Mesothelial cell of epicardium (in vitro differentiated cells): ENCODE data around the gene TVP23A. TPM values are rescaled to one million over a fixed set of nuclear protein-coding genes. Genes with fewer than 3 reads are reported as not detected.

ENCODE experiments used
- DNase-seq, 2 experiments: peaks; one replicate each; pipeline ENCODE4 v3.0.0; 2021; ENCODE audit warnings: low spot score in 2 of 2; ENCODE audit not compliant: unreplicated experiment in 2 of 2
- H3K27ac Mint-ChIP-seq: 2 replicates; pipeline ENCODE4 v1.8.0; 2021; ENCODE audit warnings: mixed read lengths
- H3K27me3 Mint-ChIP-seq: 2 replicates; pipeline ENCODE4 v1.8.0; 2021; ENCODE audit warnings: low read depth, mixed read lengths
- H3K36me3 Mint-ChIP-seq: 2 replicates; pipeline ENCODE4 v1.8.0; 2021; ENCODE audit warnings: mixed read lengths
- H3K4me1 Mint-ChIP-seq: 2 replicates; pipeline ENCODE4 v1.8.0; 2021; ENCODE audit warnings: mixed read lengths
- H3K4me3 Mint-ChIP-seq: 2 replicates; pipeline ENCODE4 v1.8.0; 2021; ENCODE audit warnings: mild to moderate bottlenecking, moderate library complexity, mixed read lengths
- H3K9me3 Mint-ChIP-seq: 2 replicates; pipeline ENCODE4 v1.8.0; 2021; ENCODE audit warnings: mixed read lengths
- total RNA-seq: library from RNA; stranded (reverse); gene quantifications from 3 replicates; pipeline ENCODE4 v1.2.1, GENCODE V29; 2021
- TF ChIP-seq, protein P1 (sequence below): fragments of 200-600 bp; sonication (generic); IDR thresholded peaks from one replicate; pipeline ENCODE4 v1.5.0; 2021; ENCODE audit warnings: antibody characterized with exemption; ENCODE audit not compliant: unreplicated experiment

The TVP23A gene
- total RNA-seq, 1 donor from 2014 or later = 9.5 TPM

DNA sequence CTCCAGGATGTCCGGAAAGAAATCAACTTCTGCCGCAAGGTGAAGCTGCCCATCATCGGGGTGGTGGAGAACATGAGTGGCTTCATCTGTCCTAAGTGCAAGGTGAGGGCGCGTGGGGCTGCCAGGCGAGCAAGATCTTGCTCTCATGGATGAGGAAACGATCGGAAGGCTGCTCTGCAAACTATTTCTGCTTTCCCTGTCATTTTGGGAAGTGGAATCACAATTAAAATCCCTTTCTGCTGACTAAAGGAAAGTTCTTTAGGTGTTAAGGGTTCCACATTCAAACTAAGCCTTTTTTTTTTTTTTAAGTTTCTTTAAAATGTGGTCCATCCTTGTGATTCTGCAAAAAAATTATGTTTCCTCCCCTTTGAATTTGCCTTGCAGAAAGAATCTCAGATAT, 57.2 kb downstream of the TVP23A start:
- Mint-ChIP-seq H3K4me1 (no peaks in the 10 kb centered on the region), H3K27ac (no peak overlapping the region), H3K36me3 (peaks cover 62% of the 10 kb centered on the region), H3K27me3 (no peaks in the 10 kb centered on the region), H3K9me3 (no peaks in the 10 kb centered on the region), H3K4me3 (no peak overlapping the region)
- TF ChIP-seq, protein P1, sequence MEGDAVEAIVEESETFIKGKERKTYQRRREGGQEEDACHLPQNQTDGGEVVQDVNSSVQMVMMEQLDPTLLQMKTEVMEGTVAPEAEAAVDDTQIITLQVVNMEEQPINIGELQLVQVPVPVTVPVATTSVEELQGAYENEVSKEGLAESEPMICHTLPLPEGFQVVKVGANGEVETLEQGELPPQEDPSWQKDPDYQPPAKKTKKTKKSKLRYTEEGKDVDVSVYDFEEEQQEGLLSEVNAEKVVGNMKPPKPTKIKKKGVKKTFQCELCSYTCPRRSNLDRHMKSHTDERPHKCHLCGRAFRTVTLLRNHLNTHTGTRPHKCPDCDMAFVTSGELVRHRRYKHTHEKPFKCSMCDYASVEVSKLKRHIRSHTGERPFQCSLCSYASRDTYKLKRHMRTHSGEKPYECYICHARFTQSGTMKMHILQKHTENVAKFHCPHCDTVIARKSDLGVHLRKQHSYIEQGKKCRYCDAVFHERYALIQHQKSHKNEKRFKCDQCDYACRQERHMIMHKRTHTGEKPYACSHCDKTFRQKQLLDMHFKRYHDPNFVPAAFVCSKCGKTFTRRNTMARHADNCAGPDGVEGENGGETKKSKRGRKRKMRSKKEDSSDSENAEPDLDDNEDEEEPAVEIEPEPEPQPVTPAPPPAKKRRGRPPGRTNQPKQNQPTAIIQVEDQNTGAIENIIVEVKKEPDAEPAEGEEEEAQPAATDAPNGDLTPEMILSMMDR = no peak
- DNase-seq = no peak

DNA sequence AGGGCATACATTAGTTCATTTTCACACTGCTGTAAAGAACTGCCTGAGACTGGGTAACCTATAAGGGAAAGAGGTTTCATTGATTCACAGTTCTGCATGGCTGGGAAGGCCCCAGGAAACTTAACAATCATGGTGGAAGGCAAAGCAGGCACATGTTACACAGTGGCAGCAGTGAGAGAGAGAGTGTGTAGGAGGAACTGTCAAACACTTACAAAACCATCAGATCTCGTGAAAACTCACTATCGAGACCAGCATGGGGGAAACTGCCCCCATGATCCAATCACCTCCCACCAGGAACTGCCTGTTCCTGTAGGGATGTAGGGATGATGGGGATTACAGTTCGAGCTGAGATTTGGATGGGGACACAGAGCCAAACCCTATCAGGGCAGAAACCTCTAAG, 57.7 kb downstream of the TVP23A start:
- Mint-ChIP-seq H3K4me3 (no peak overlapping the region), H3K36me3 (peaks cover 57% of the 10 kb centered on the region), H3K4me1 (no peaks in the 10 kb centered on the region), H3K27ac (no peak overlapping the region), H3K9me3 (no peaks in the 10 kb centered on the region), H3K27me3 (no peaks in the 10 kb centered on the region)
- DNase-seq = no peak
- TF ChIP-seq, protein P1 = no peak

DNA sequence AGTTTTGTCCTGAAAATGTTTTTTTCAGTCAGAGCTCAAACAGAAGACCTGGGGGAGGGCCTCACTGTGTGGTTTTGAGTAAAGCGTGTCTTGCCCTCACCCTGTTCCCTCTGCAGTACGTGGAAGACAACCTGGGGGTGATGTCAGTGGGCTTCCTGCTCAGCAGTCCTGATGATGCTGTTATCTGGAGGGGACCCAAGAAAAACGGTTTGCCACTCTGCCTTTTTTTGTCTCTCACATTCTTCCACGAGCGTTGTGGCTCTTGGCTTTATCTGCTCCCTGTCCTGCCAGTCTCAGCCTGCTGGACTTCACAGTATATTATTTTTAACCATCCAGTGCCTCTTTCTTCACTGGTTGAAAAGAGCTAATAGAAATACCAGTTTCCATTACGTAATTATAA, 62.0 kb downstream of the TVP23A start:
- TF ChIP-seq, protein P1 = no peak
- no peak overlapping the region for H3K4me3 Mint-ChIP-seq
- no peaks in the 10 kb centered on the region for H3K9me3 Mint-ChIP-seq
- no peak for DNase-seq
- H3K27me3 Mint-ChIP-seq = no peaks in the 10 kb centered on the region
- H3K36me3 Mint-ChIP-seq = peaks cover 37% of the 10 kb centered on the region
- no peaks in the 10 kb centered on the region for H3K4me1 Mint-ChIP-seq
- no peak overlapping the region for H3K27ac Mint-ChIP-seq

DNA sequence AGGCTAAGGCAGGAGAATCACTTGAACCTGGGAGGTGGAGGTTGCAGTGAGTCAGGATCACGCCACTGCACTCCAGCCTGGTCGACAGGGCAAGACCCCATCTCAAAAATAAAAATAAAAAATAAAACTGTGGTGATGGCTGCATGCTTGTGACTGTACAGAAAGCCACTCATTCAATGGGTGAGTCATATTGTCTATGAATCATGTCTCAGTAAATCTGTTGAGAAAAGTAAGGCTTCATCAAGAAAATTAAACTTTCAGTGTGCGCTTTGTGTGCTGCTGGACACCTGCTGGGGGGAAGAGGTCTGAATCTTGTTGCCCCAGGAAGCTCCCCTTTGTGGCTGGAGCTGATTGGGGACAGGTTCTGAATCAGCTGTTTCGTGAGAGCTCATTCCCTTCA, 63.7 kb downstream of the TVP23A start:
- Mint-ChIP-seq H3K27ac (no peak overlapping the region), H3K27me3 (no peaks in the 10 kb centered on the region), H3K4me3 (no peak overlapping the region), H3K36me3 (peaks cover 33% of the 10 kb centered on the region), H3K9me3 (no peaks in the 10 kb centered on the region), H3K4me1 (no peaks in the 10 kb centered on the region)
- TF ChIP-seq, protein P1 = no peak
- no peak for DNase-seq

DNA sequence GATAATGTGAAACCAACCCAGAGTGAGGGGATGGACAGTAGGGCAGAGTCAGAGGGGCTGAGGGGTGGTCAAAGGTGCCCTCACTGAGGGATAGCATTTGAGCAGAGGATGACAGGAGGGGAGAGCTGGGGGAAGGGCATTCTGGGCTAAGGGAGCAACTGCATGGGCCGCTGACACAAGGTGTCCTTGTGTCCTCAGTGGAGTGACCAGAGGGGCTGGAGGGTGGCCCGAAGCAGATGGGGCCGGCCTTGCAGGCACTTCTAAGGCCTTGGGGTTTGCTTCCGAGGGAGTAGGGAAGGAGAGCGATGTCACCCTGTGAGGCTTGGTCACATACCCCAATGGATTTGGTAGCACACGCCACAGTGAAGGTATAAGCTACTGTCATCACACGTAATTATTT, 64.9 kb downstream of the TVP23A start:
- H3K27me3 Mint-ChIP-seq = no peaks in the 10 kb centered on the region
- no peak for DNase-seq
- H3K4me3 Mint-ChIP-seq = no peak overlapping the region

More for the DNA sequence above, 64.9 kb downstream of the TVP23A start:
- Mint-ChIP-seq H3K36me3 (peaks cover 24% of the 10 kb centered on the region), H3K9me3 (no peaks in the 10 kb centered on the region), H3K4me1 (no peaks in the 10 kb centered on the region), H3K27ac (no peak overlapping the region)
- TF ChIP-seq, protein P1 = no peak
